ENCODE results near the gene TTC39C.
"Not testable (repeated sequence)": the region's sequence is repeated elsewhere in the genome, so short reads cannot be mapped to it uniquely, and the experiment has no call there.

- TF ChIP-seq, protein P1, sequence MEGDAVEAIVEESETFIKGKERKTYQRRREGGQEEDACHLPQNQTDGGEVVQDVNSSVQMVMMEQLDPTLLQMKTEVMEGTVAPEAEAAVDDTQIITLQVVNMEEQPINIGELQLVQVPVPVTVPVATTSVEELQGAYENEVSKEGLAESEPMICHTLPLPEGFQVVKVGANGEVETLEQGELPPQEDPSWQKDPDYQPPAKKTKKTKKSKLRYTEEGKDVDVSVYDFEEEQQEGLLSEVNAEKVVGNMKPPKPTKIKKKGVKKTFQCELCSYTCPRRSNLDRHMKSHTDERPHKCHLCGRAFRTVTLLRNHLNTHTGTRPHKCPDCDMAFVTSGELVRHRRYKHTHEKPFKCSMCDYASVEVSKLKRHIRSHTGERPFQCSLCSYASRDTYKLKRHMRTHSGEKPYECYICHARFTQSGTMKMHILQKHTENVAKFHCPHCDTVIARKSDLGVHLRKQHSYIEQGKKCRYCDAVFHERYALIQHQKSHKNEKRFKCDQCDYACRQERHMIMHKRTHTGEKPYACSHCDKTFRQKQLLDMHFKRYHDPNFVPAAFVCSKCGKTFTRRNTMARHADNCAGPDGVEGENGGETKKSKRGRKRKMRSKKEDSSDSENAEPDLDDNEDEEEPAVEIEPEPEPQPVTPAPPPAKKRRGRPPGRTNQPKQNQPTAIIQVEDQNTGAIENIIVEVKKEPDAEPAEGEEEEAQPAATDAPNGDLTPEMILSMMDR (conservative IDR thresholded peaks at IDR 0.05; ENCODE audit: low read depth in 2 of 2), result not testable (repeated sequence)
- TF ChIP-seq EZH2 (IDR thresholded peaks at IDR 0.05; ENCODE audit: low read depth, unreplicated experiment); STAT1 (IDR thresholded peaks at IDR 0.05; ENCODE audit: unreplicated experiment); REST (IDR thresholded peaks at IDR 0.05; ENCODE audit: unreplicated experiment); CREB1 (CRISPR knock-in tag; IDR thresholded peaks at IDR 0.05; ENCODE audit: low read depth); POLR2AphosphoS5 (IDR thresholded peaks at IDR 0.05; ENCODE audit: low read depth); JUNB (IDR thresholded peaks at IDR 0.05; ENCODE audit: unreplicated experiment); EZH2phosphoT487 (IDR thresholded peaks at IDR 0.05; ENCODE audit: unreplicated experiment): not testable (repeated sequence)
- TF ChIP-seq, protein P2, sequence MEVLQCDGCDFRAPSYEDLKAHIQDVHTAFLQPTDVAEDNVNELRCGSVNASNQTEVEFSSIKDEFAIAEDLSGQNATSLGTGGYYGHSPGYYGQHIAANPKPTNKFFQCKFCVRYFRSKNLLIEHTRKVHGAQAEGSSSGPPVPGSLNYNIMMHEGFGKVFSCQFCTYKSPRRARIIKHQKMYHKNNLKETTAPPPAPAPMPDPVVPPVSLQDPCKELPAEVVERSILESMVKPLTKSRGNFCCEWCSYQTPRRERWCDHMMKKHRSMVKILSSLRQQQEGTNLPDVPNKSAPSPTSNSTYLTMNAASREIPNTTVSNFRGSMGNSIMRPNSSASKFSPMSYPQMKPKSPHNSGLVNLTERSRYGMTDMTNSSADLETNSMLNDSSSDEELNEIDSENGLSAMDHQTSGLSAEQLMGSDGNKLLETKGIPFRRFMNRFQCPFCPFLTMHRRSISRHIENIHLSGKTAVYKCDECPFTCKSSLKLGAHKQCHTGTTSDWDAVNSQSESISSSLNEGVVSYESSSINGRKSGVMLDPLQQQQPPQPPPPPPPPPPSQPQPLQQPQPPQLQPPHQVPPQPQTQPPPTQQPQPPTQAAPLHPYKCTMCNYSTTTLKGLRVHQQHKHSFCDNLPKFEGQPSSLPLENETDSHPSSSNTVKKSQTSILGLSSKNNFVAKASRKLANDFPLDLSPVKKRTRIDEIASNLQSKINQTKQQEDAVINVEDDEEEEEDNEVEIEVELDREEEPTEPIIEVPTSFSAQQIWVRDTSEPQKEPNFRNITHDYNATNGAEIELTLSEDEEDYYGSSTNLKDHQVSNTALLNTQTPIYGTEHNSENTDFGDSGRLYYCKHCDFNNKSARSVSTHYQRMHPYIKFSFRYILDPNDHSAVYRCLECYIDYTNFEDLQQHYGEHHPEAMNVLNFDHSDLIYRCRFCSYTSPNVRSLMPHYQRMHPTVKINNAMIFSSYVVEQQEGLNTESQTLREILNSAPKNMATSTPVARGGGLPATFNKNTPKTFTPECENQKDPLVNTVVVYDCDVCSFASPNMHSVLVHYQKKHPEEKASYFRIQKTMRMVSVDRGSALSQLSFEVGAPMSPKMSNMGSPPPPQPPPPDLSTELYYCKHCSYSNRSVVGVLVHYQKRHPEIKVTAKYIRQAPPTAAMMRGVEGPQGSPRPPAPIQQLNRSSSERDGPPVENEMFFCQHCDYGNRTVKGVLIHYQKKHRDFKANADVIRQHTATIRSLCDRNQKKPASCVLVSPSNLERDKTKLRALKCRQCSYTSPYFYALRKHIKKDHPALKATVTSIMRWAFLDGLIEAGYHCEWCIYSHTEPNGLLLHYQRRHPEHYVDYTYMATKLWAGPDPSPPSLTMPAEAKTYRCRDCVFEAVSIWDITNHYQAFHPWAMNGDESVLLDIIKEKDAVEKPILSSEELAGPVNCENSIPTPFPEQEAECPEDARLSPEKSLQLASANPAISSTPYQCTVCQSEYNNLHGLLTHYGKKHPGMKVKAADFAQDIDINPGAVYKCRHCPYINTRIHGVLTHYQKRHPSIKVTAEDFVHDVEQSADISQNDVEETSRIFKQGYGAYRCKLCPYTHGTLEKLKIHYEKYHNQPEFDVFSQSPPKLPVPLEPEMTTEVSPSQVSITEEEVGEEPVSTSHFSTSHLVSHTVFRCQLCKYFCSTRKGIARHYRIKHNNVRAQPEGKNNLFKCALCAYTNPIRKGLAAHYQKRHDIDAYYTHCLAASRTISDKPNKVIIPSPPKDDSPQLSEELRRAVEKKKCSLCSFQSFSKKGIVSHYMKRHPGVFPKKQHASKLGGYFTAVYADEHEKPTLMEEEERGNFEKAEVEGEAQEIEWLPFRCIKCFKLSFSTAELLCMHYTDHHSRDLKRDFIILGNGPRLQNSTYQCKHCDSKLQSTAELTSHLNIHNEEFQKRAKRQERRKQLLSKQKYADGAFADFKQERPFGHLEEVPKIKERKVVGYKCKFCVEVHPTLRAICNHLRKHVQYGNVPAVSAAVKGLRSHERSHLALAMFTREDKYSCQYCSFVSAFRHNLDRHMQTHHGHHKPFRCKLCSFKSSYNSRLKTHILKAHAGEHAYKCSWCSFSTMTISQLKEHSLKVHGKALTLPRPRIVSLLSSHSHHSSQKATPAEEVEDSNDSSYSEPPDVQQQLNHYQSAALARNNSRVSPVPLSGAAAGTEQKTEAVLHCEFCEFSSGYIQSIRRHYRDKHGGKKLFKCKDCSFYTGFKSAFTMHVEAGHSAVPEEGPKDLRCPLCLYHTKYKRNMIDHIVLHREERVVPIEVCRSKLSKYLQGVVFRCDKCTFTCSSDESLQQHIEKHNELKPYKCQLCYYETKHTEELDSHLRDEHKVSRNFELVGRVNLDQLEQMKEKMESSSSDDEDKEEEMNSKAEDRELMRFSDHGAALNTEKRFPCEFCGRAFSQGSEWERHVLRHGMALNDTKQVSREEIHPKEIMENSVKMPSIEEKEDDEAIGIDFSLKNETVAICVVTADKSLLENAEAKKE (CRISPR knock-in tag; IDR thresholded peaks at IDR 0.05), result not testable (repeated sequence)
Measured at GRCh38 chr18:24074757-24075156, 60.2 kb downstream of the TTC39C start.

All from GM23338 (cell line).